ENCODE results near the gene FANCG. TPM values are rescaled to one million over a fixed set of nuclear protein-coding genes. Genes with fewer than 3 reads are reported as not detected.
A peak's percentile ranks its signal among the peaks of the same experiment; 100 is the strongest.

Gene FANCG
- total and polyA plus RNA-seq, 4 experiments from 2014 or later = 2.9 to 27.9 (median 18.2) TPM

DNA sequence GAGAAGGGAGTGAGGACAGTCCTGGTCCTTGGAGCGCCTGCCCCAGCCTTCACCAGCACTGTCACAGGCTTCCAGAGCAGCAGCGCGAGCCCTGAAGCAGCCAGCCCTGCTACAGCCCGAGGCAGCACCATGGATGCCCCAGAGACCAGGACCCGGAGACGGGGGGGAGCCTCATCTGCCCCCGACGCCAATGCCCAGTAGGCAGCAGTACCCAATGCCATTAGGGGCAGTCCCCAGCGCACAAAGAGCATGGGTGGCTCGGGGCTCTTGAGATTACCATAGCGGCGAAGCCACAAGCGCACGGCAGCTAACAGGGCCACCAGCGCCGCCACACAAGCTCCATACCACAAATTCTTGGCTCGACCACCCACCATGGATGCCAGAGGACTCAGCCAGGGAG is 11.8 kb upstream of the FANCG start:
- POLR2A ChIA-PET (ENCODE audit: partially characterized antibody) = interaction anchor here (1.3 to 7.8 kb wide), 2 partner anchors 11 to 20 kb away, joined by 3 to 102 read pairs; partner anchors contain the start of gene FANCG
- peaks cover 11% of the 10 kb centered on the region for H3K4me1 ChIP-seq (ENCODE audit: insufficient read depth, low read length)
- Mint-ChIP-seq H3K4me3 (no peak overlapping the region), H3K27me3 (no peaks in the 10 kb centered on the region), H3K36me3 (peaks cover 41 to 73% of the 10 kb centered on the region in 2 donors), H3K9me3 (no peaks in the 10 kb centered on the region), H3K4me1 (peaks cover 10 to 33% (median 18%) of the 10 kb centered on the region in 4 donors), H3K27ac (no peak overlapping the region)
- H3K36me3 ChIP-seq (ENCODE audit: insufficient read depth, low read length) = peaks cover 47% of the 10 kb centered on the region
- H3K27ac ChIP-seq (ENCODE audit: low read depth, low read length) = no peak overlapping the region
- H3K9me3 ChIP-seq (ENCODE audit: control insufficient read depth in 1 of 2, low read length in 2 of 2) = no peaks in the 10 kb centered on the region
- no peak for DNase-seq
- intact Hi-C loops (cut with micrococcal nuclease) = no loop called here
- CTCF ChIA-PET (ENCODE audit: partially characterized antibody) = interaction anchor here (0.9 to 7.8 kb wide), 6 partner anchors 10 to 193 kb away, joined by 3 to 111 read pairs (median 4); partner anchors contain the start of genes FANCG and VCP
- no peak overlapping the region for H3K4me3 ChIP-seq (ENCODE audit: low read length in 2 of 2)
- no peaks in the 10 kb centered on the region for H3K27me3 ChIP-seq (ENCODE audit: insufficient read depth, low read length)

DNA sequence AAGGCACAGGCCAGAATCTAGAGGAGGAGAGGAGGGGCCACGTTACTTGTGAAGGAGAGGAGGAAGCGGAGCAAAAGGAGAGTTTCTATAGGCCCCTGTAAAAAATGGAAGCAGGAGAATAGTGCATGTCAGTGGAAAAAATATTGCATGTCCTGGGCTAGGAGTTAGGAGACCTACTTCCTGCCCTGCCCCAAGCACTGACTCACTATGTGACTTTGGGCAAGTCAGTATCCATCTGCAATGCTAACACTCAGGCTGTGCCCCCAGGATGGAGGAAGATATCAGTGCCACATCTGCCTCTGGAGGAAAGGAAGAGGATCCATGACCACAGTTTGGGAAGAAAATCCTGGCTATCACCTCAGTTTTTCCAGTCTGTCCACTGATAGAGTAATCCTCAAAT is 9.7 kb upstream of the FANCG start:
- Histone ChIP-seq H3K4me3 (ENCODE audit: low read length in 2 of 2) (no peak overlapping the region), H3K27me3 (ENCODE audit: insufficient read depth, low read length) (no peaks in the 10 kb centered on the region), H3K36me3 (ENCODE audit: insufficient read depth, low read length) (peaks cover 47% of the 10 kb centered on the region), H3K9me3 (ENCODE audit: control insufficient read depth in 1 of 2, low read length in 2 of 2) (no peaks in the 10 kb centered on the region), H3K4me1 (ENCODE audit: insufficient read depth, low read length) (no peaks in the 10 kb centered on the region), H3K27ac (ENCODE audit: low read depth, low read length) (no peak overlapping the region)
- intact Hi-C loops (cut with micrococcal nuclease) = no loop called here
- H3K4me3 Mint-ChIP-seq = no peak overlapping the region
- DNase-seq = no peak
- ChIA-PET POLR2A (ENCODE audit: partially characterized antibody) (no interaction called here), CTCF (ENCODE audit: partially characterized antibody) (no interaction called here)
- H3K27me3 Mint-ChIP-seq = no peaks in the 10 kb centered on the region
- H3K9me3 Mint-ChIP-seq = no peaks in the 10 kb centered on the region
- no peak overlapping the region for H3K27ac Mint-ChIP-seq
- H3K36me3 Mint-ChIP-seq = peaks cover 34 to 66% of the 10 kb centered on the region in 2 donors
- H3K4me1 Mint-ChIP-seq = peaks cover under 1 to 14% (median 6%) of the 10 kb centered on the region in 4 donors

DNA sequence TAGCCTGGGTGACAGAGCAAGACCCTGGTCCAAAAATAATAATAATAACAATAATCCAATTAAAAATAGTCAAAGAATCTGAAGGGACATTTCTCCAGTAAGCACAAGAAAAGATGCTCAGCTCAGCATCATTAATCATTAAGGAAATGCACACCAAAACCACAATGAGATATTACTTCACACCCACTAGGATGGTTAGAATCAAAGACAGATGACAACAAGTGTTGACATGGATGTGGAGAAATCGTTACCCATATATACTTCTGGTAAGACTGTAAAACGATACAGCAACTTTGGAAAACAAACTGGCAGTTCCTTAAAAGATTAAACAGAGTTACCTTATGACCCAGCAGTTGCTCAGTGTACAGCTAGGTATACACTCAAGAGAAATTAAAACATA is 5.3 kb upstream of the FANCG start:
- H3K4me3 ChIP-seq (ENCODE audit: low read length in 2 of 2) = no peak overlapping the region
- intact Hi-C loops (cut with micrococcal nuclease) = no loop called here
- no peaks in the 10 kb centered on the region for H3K4me1 ChIP-seq (ENCODE audit: insufficient read depth, low read length)
- H3K9me3 ChIP-seq (ENCODE audit: control insufficient read depth in 1 of 2, low read length in 2 of 2) = no peaks in the 10 kb centered on the region
- Mint-ChIP-seq H3K27me3 (no peaks in the 10 kb centered on the region), H3K36me3 (peaks cover 20 to 32% of the 10 kb centered on the region in 2 donors), H3K9me3 (no peaks in the 10 kb centered on the region), H3K4me3 (no peak overlapping the region), H3K4me1 (peaks cover under 1 to 5% (median 4%) of the 10 kb centered on the region in 4 donors), H3K27ac (peak overlapping the region in 1 of 7 donors; percentile 73)
- no peaks in the 10 kb centered on the region for H3K27me3 ChIP-seq (ENCODE audit: insufficient read depth, low read length)
- no peak for DNase-seq
- CTCF ChIA-PET (ENCODE audit: partially characterized antibody) = interaction anchor here (1.1 kb wide), 1 partner anchor 10 kb away, joined by 3 read pairs; no protein-coding TSS in a partner anchor
- POLR2A ChIA-PET (ENCODE audit: partially characterized antibody) = no interaction called here
- no peak overlapping the region for H3K27ac ChIP-seq (ENCODE audit: low read depth, low read length)
- peaks cover 18% of the 10 kb centered on the region for H3K36me3 ChIP-seq (ENCODE audit: insufficient read depth, low read length)

DNA sequence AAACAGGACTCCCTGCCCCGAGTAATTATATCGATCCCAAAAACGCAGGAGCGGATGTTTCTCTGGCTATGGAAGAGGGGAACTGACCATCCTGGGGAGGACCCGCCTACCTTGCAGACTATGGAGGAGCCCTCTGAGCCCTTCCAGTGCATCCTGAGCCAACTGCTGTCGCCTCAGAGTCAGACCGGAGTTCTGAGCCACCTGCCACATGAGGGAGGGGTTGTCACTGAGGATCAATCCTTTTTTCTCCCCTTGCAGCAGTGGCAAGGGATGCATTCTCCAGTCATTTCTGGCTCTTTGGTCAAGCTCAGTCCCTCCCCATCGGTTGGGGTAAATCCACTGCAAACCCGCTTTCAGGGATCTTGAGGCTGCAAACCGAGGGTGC is 709 bp downstream of the FANCG start:
- no peak for DNase-seq
- peak overlapping the region; percentile 92 to 97 (median 96) for H3K4me3 Mint-ChIP-seq
- Histone ChIP-seq H3K27me3 (ENCODE audit: insufficient read depth, low read length) (no peaks in the 10 kb centered on the region), H3K9me3 (ENCODE audit: control insufficient read depth in 1 of 2, low read length in 2 of 2) (no peaks in the 10 kb centered on the region), H3K36me3 (ENCODE audit: insufficient read depth, low read length) (no peaks in the 10 kb centered on the region), H3K4me1 (ENCODE audit: insufficient read depth, low read length) (peaks cover 14% of the 10 kb centered on the region), H3K4me3 (ENCODE audit: low read length in 2 of 2) (peak overlapping the region; percentile 91 to 95), H3K27ac (ENCODE audit: low read depth, low read length) (peak overlapping the region; percentile 66)
- H3K27ac Mint-ChIP-seq = peak overlapping the region; percentile 42 to 95 (median 83)
- no peaks in the 10 kb centered on the region for H3K27me3 Mint-ChIP-seq
- intact Hi-C loops (cut with micrococcal nuclease) = loop anchor here (10.0 kb wide), 2 partner anchors 414 to 736 kb away; partner anchors contain the start of genes CCL27, HINT2 and SPAG8
- ChIA-PET POLR2A (ENCODE audit: partially characterized antibody) (interaction anchor here (0.9 to 7.5 kb wide), 6 partner anchors 9 to 33 kb away, joined by 3 to 102 read pairs (median 30); partner anchors contain the start of genes PIGO, STOML2 and VCP), CTCF (ENCODE audit: partially characterized antibody) (interaction anchor here (1.4 to 7.5 kb wide), 5 partner anchors 15 to 35 kb away, joined by 4 to 111 read pairs (median 9); partner anchors contain the start of genes PIGO and STOML2)
- no peaks in the 10 kb centered on the region for H3K9me3 Mint-ChIP-seq
- H3K4me1 Mint-ChIP-seq = peaks cover 15 to 41% (median 19%) of the 10 kb centered on the region in 4 donors
- H3K36me3 Mint-ChIP-seq = peaks cover 0 to 3% of the 10 kb centered on the region in 2 donors

DNA sequence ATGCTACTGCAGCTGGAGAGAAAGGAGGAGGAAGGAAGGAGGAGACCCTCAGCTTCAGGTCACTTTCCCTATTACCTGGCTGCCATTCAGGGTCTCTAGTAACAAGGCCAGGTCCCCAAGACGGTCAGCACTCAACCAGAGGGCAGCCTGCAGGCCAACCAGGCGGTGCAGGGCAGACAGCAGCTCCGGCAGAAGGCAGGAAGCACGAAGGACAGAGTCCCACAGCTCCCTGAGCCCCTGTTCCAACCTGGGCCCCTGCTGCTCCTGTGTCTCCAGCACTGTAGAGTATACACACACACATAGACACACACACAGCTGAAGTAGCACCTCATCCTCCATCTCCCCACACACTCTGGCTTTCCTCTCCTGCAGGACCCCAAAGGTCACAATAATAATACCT is 1.7 kb downstream of the FANCG start:
- CTCF ChIA-PET (ENCODE audit: partially characterized antibody) = interaction anchor here (0.6 to 7.5 kb wide), 5 partner anchors 16 to 1369 kb away, joined by 3 to 111 read pairs (median 6); partner anchors contain the start of gene PIGO
- Mint-ChIP-seq H3K4me1 (peaks cover 17 to 42% (median 21%) of the 10 kb centered on the region in 4 donors), H3K36me3 (peaks cover 0 to 3% of the 10 kb centered on the region in 2 donors), H3K9me3 (no peaks in the 10 kb centered on the region), H3K4me3 (peak overlapping the region in 7 of 8 donors; percentile 49 to 97 (median 94)), H3K27me3 (no peaks in the 10 kb centered on the region), H3K27ac (peak overlapping the region in 2 of 7 donors; percentile 82 to 83)
- intact Hi-C loops (cut with micrococcal nuclease) = loop anchor here (10.0 kb wide), 2 partner anchors 413 to 737 kb away; partner anchors contain the start of genes CCL27, HINT2 and SPAG8
- Histone ChIP-seq H3K4me1 (ENCODE audit: insufficient read depth, low read length) (peaks cover 19% of the 10 kb centered on the region), H3K27ac (ENCODE audit: low read depth, low read length) (no peak overlapping the region), H3K36me3 (ENCODE audit: insufficient read depth, low read length) (no peaks in the 10 kb centered on the region), H3K9me3 (ENCODE audit: control insufficient read depth in 1 of 2, low read length in 2 of 2) (no peaks in the 10 kb centered on the region), H3K27me3 (ENCODE audit: insufficient read depth, low read length) (no peaks in the 10 kb centered on the region), H3K4me3 (ENCODE audit: low read length in 2 of 2) (no peak overlapping the region)
- POLR2A ChIA-PET (ENCODE audit: partially characterized antibody) = interaction anchor here (0.7 to 7.5 kb wide), 4 partner anchors 16 to 34 kb away, joined by 3 to 102 read pairs (median 30); partner anchors contain the start of genes PIGO and STOML2
- no peak for DNase-seq

DNA sequence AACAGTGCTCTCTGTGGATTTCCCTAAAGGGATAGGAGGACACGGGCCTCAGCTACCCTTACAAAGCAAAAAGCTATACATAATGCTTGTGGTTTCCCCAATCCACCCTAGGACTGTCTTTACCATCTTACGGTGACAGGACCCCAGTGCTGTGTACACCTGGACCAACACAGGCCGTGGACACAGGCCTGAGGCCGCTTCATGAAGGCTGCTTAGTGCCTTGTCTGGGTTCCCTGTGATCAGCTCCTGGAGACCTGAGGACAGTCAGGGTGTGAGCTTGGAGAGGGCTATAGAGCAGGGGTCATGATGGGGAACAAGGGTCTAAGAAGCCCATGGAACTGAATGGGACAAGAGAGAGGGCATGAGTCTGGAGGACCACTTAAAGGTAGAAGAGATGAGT is 2.9 kb downstream of the FANCG start:
- Mint-ChIP-seq H3K9me3 (no peaks in the 10 kb centered on the region), H3K36me3 (peaks cover 0 to 3% of the 10 kb centered on the region in 2 donors), H3K4me3 (peak overlapping the region in 2 of 8 donors; percentile 20 to 64), H3K27me3 (no peaks in the 10 kb centered on the region), H3K27ac (peak overlapping the region in 1 of 7 donors; percentile 35), H3K4me1 (peaks cover 22 to 49% (median 27%) of the 10 kb centered on the region in 4 donors)
- H3K4me1 ChIP-seq (ENCODE audit: insufficient read depth, low read length) = peaks cover 22% of the 10 kb centered on the region
- no peaks in the 10 kb centered on the region for H3K27me3 ChIP-seq (ENCODE audit: insufficient read depth, low read length)
- H3K27ac ChIP-seq (ENCODE audit: low read depth, low read length) = no peak overlapping the region
- no peak for DNase-seq
- POLR2A ChIA-PET (ENCODE audit: partially characterized antibody) = interaction anchor here (7.5 kb wide), 1 partner anchor 17 kb away, joined by 102 read pairs; the partner anchor contains the start of gene PIGO
- intact Hi-C loops (cut with micrococcal nuclease) = loop anchor here (10.0 kb wide), 2 partner anchors 412 to 738 kb away; partner anchors contain the start of genes CCL27, HINT2 and SPAG8
- H3K4me3 ChIP-seq (ENCODE audit: low read length in 2 of 2) = no peak overlapping the region
- H3K36me3 ChIP-seq (ENCODE audit: insufficient read depth, low read length) = no peaks in the 10 kb centered on the region
- H3K9me3 ChIP-seq (ENCODE audit: control insufficient read depth in 1 of 2, low read length in 2 of 2) = no peaks in the 10 kb centered on the region
- CTCF ChIA-PET (ENCODE audit: partially characterized antibody) = interaction anchor here (0.9 to 7.5 kb wide), 6 partner anchors 18 to 177 kb away, joined by 3 to 111 read pairs (median 3); partner anchors contain the start of genes PIGO and STOML2

DNA sequence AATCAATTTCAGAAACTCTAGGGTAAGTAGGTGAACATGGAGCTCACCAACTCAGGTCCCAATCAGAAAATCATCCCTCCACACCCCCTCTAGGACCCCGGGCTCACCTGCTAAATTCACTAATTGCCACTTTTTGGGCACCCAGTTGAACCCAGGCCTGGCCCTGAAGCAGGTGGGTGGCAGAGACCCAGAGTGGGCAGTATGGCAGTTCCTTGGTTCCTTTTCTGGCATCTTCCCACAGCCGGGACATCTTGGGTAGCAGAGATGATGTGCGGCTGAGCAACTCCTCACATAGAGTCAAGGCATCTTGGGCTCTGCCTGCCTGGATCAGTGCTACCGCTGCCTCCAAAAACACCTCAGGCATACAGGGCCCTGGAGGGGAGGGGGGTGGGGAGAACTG is 4.4 kb downstream of the FANCG start:
- Mint-ChIP-seq H3K27ac (peak overlapping the region in 1 of 7 donors; percentile 48), H3K4me1 (peaks cover 28 to 59% (median 37%) of the 10 kb centered on the region in 4 donors), H3K27me3 (no peaks in the 10 kb centered on the region), H3K36me3 (peaks cover 0 to 11% of the 10 kb centered on the region in 2 donors), H3K9me3 (no peaks in the 10 kb centered on the region), H3K4me3 (no peak overlapping the region)
- peaks cover 34% of the 10 kb centered on the region for H3K4me1 ChIP-seq (ENCODE audit: insufficient read depth, low read length)
- ChIA-PET POLR2A (ENCODE audit: partially characterized antibody) (no interaction called here), CTCF (ENCODE audit: partially characterized antibody) (interaction anchor here (0.7 kb wide), 1 partner anchor 21 kb away, joined by 4 read pairs; the partner anchor contains the start of gene PIGO)
- DNase-seq = no peak
- H3K4me3 ChIP-seq (ENCODE audit: low read length in 2 of 2) = no peak overlapping the region
- H3K36me3 ChIP-seq (ENCODE audit: insufficient read depth, low read length) = no peaks in the 10 kb centered on the region
- no peak overlapping the region for H3K27ac ChIP-seq (ENCODE audit: low read depth, low read length)
- intact Hi-C loops (cut with micrococcal nuclease) = loop anchor here (10.0 kb wide), 2 partner anchors 411 to 739 kb away; partner anchors contain the start of genes CCL27, HINT2 and SPAG8
- no peaks in the 10 kb centered on the region for H3K9me3 ChIP-seq (ENCODE audit: control insufficient read depth in 1 of 2, low read length in 2 of 2)
- no peaks in the 10 kb centered on the region for H3K27me3 ChIP-seq (ENCODE audit: insufficient read depth, low read length)

Data from CD4-positive, alpha-beta memory T cell (primary cell).